Choroid plexus epithelial cell (primary cell): ENCODE data around the gene TSC22D4.

Experiments used
- DNase-seq: peaks from one replicate; pipeline ENCODE4 v3.0.0-alpha.2; 2010; ENCODE audit warnings: low read depth
- H3K4me3 ChIP-seq: 2 replicates; pipeline ENCODE4 v1.5.1; 2011; ENCODE audit warnings: low read depth, mild to moderate bottlenecking, control low read depth, low read length, moderate library complexity
- TF ChIP-seq, protein P1 (sequence below): conservative IDR thresholded peaks from 2 replicates; pipeline ENCODE4 v1.5.1; 2011; ENCODE audit warnings: low read depth, mild to moderate bottlenecking, control low read depth, inconsistent platforms, low read length, moderate library complexity

TSC22D4 gene

DNA sequence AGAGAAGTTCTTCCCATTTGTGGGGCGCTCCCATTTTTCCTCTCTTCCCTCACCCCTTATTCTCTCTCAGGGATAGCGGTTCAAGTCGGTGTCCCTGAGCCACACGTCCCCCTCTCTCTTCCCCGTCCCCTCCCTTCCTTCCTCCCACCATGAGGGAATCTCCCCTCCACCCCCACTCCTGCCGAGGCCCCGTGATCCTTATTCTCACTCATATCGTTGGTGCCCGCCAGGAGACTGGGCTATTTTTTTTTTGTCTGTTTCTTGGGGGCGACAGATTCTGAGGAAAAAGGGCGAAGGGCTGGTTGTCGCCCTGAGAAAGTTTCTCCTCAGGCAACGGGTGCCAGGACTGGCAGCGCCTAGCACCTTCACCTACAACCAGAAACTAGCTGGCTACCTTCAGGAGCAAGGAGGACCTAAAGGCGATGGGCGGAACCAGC is 51.2 kb downstream of the TSC22D4 start:
- TF ChIP-seq, protein P1, sequence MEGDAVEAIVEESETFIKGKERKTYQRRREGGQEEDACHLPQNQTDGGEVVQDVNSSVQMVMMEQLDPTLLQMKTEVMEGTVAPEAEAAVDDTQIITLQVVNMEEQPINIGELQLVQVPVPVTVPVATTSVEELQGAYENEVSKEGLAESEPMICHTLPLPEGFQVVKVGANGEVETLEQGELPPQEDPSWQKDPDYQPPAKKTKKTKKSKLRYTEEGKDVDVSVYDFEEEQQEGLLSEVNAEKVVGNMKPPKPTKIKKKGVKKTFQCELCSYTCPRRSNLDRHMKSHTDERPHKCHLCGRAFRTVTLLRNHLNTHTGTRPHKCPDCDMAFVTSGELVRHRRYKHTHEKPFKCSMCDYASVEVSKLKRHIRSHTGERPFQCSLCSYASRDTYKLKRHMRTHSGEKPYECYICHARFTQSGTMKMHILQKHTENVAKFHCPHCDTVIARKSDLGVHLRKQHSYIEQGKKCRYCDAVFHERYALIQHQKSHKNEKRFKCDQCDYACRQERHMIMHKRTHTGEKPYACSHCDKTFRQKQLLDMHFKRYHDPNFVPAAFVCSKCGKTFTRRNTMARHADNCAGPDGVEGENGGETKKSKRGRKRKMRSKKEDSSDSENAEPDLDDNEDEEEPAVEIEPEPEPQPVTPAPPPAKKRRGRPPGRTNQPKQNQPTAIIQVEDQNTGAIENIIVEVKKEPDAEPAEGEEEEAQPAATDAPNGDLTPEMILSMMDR: no peak
- DNase-seq: no peak
- peak overlapping the region; percentile 81 for H3K4me3 ChIP-seq

DNA sequence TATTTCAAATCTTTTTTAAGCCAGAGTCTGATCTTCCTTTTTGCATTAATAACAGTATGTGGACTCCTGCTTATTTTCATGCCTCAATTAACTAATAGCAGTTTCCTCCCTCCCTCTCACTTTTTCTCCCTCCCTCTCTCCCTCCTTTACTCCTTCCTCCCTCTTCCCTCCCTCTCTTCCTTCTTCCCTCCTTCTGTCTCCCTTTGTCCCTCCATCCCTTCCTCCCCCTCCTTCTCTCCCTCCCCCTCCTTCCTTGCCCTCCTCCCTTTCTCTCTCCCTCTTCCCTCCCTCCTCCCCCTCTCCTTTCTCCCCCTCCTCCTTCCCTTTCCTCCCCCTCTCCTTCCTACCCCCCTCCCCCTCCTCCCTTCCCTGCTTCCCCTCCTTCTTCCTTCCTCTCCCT is 52.5 kb downstream of the TSC22D4 start:
- TF ChIP-seq, protein P1: no peak
- H3K4me3 ChIP-seq: no peak overlapping the region
- DNase-seq: no peak

DNA sequence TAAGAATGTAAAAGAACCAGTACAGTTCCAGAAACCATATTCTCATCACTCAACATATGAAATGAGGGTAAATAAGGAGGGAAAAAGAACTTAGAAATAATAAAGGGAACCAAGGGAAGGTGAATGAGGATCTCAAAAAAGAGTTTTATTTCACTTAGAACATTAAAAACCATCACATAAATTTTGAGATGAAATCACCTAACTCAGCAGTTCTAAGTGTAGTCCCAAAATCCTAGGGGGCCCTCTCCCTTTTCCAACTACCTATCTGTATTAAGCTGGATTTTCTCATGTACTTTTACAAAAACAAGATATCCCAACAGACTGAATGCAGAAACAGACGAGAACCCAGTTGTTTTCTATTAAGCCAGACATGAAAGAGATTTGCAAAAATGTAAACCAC is 53.7 kb downstream of the TSC22D4 start:
- no peak for DNase-seq
- TF ChIP-seq, protein P1: no peak
- no peak overlapping the region for H3K4me3 ChIP-seq

DNA sequence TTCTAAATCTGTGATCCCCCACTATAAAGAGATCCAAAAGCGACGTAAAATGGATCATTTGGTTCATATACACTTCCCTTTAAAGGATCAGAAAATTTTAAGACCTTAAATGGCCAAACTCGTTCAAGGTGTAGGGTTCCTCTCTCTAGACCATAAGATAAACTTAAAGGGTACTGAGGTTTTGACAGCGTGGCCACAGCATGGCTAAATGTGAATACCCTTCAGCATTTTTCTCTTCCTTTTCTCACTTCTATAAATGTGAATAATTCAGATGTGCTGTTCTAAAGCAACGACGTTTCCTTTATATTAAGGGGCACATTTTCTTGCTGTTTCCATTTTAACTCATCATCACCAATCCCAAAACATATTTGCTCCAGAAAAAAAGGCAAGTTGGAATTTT is 55.7 kb downstream of the TSC22D4 start:
- no peak for DNase-seq
- no peak overlapping the region for H3K4me3 ChIP-seq
- TF ChIP-seq, protein P1: no peak

DNA sequence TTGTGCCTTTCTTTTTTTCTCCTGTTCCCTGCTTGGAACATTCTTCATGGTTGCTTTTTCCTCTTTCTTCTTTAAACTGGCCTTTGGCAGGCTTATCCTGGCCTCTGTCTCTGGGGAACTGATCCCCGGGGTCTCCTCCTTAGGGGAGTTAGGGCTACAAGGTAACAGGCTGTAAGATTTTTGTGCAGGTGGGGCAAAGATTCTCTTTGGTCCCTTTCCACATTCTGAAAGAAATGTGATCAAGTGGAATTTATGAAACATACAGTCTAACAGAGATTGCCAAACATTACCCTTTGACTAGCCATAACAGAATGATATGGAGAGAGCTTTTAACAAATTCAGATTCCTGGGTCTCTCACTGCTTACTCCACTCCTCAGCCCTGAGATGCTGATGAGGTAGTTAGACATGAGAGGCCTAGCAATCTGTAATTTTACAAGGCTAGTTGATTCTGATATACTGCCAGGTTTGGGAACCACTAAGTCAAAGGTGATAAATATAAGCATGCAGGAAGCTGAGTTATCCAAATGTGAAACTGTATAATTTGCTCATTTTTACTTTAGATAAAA is 59.3 kb downstream of the TSC22D4 start:
- peak; percentile 14 for DNase-seq
- TF ChIP-seq, protein P1: no peak
- H3K4me3 ChIP-seq: no peak overlapping the region

DNA sequence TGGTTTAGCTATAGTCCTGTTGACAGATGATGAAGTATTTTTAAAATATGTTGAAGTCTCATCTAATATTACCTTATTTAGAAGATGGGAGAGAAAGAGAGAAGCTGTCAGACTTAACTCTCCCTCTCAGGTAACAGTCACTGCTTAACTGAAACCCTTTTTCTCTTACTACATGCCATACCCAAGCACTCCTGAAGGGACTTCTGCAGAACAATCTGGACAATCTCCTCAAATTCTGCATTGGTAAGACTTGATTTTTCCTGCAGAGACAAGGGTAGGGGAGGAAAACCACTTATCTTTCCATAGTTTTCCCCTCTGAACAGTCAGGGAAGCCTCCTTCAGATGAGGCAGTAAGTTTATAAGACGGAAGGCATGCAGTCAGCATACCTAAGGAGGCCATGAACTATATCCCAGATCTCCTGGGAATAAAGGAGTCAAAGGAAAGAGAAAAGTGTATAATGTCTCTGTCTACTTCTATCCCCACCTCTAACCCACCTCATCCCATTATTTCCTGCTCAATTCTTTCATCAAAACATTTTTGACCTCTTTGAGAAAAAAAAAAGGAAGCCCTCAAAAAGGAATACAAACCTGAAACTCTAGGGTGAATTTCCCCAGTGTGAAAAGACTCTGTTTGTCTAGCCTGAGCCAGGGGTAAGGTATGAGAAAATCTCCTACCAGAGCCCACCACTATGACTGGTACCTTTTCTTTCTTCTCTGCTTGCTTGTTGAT is 59.9 kb downstream of the TSC22D4 start:
- DNase-seq: peak; percentile 13
- TF ChIP-seq, protein P1: no peak
- H3K4me3 ChIP-seq: no peak overlapping the region
